Activated CD4-positive, alpha-beta T cell treated with anti-CD3 and anti-CD28 coated beads, Interleukin-2, amount 50 U/mL, for 48 hours (primary cell): ENCODE data around the gene DVL3.
"Not testable (repeated sequence)": the region's sequence is repeated elsewhere in the genome, so short reads cannot be mapped to it uniquely, and the experiment has no call there.

Experiments
- DNase-seq, 2 experiments: peaks; one replicate each; pipeline ENCODE4 v3.0.0-alpha.2; 2020

DVL3 gene

DNA sequence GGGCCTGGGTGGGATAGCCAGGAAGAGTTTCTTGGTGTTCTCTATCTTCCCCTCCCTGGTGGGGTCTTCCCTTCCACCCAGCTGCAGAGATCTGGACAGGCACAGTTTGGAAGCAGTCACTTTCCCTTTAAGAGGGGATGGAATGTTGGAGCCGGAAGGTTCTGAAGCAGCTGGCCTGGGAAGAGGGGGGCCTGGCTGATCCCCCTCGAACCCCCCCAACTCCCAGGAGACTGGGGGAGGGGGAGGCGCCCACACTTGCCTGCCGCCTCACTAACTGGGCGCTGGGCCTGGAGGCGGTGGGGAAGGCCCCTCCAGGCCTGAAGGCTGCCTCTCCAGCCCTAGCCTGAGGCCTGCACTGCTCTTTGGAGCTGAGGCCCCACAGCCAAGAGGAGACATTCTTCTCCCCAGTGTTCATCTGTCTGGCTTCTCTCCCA, 1.4 kb downstream of the DVL3 start:
- DNase-seq, result no peak

DNA sequence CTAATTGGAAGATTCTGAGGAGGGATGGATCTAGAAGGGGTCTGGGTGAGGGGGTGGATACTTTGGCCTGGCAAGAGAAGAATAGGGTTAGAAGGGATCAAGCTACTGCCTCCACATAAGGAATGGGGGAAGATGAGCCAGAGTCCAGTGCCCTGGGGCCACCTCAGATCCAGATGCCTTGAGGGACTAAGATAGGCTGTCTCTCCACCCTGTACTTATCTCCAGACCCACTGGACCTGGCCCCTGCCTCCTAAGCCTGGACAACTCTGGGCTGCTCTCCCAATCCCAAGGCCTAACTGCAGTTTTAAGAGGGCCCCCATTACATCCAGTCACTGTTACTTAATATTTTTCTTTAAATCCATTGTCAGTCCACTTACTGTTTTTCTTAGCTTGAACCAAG, 2.0 kb downstream of the DVL3 start:
- DNase-seq, result no peak

DNA sequence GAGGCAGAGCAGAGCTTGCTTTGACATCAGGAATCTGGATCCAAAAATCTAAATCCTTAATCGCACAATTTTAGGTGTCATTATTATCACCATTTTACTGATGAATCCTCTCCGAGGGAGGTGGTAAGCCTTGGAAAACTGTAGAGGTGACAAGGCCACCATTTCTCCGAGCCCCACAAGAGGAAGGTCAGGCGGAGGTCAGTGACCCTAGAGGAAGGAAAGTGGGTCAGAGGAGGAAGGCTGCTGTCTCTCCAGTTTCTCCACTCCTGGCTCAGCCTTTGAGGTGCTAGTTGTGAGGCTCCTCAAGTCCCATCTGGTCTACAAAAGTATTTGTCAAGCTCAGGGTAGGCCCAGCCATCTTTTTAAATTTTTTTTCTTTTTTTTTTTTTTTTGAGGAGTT, 3.2 kb downstream of the DVL3 start:
- no peak for DNase-seq

DNA sequence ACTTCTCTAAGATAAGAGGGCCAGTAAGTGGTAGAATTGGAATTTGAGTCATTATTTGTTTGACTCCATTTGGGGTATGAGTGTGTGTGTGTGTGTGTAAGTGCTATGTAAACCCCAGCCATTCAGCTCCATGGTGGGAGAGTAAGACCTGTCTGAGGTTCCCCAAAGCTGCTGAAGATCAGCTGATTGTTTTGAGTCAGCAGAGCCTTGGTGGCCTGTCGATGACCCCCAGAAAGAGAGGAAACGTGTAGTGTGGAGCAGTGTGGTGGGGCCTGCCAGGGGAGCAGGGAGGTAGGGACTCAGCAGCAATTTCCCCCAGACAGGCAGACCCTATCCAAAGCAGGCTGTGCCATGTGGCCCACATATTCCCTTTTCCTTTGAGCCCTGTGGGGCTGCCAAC, 5.3 kb downstream of the DVL3 start:
- no peak for DNase-seq

DNA sequence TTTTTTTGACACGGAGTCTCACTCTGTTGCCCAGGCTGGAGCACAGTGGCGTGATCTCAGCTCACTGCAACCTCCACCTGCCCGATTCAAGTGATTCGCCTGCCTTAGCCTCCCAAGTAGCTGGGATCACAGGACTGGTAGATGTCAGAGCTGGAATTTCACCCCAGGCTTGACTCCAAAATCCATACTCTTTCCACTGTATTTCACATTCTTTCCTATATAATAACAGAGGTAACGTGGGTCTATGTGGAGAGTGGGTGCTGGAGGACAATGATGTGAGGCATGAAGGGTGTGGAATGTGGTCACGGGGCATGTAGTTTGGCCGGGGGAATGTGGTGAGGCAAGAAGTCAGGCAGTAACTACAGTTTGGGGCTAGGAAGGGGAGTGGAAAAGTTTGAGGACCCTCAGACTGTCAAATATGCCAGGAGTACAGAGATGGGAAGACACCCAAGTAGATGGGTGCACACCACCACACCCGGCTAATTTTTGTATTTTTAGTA, 7.4 kb downstream of the DVL3 start:
- not testable (repeated sequence) for DNase-seq

DNA sequence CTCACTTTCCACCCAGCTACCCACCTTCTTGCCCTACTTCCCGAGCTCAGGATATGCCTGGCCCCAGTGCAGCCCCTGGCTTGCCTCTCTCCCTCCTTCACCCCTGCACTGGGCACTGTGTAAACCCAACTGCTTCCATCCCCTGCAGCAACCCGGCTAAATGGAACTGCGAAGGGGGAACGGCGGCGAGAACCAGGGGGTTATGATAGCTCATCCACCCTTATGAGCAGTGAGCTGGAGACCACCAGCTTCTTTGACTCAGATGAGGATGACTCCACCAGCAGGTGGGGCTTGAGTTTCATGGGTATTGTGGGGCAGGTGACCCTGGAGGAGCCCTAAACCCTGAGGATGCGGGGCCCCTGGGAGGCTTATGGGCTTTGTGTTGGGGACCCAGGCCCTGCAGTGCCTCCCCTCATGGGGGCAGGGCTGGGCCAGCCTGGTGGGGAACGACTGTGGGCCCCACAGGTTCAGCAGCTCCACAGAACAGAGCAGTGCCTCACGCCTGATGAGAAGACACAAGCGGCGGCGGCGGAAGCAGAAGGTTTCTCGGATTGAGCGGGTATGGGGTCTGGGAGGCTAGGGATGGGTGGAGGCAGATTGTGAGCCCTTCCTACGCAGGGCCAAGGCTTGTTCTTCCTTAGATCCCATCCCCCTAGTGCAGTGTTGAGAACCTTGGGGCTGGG, 9.6 kb downstream of the DVL3 start:
- DNase-seq, result no peak

DNA sequence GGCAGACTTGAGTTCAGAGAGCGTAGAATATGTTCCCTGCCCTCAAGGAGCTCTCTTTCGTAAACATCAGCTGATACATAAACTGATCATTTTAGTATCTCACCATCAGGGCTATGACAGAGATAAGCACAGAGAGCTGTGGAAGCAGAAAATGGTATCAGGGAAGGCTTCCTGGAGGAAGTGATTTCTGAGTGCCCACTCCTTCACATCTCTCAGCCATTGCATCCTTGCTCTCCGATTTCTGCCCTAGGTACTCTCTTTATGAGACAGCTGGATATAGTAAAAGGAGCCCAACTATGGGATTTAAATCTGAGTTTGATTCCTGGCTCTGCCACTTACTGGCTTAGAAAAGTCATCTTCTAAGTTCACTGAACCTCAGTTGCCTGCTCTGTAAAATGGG, 10.4 kb downstream of the DVL3 start:
- no peak for DNase-seq

DNA sequence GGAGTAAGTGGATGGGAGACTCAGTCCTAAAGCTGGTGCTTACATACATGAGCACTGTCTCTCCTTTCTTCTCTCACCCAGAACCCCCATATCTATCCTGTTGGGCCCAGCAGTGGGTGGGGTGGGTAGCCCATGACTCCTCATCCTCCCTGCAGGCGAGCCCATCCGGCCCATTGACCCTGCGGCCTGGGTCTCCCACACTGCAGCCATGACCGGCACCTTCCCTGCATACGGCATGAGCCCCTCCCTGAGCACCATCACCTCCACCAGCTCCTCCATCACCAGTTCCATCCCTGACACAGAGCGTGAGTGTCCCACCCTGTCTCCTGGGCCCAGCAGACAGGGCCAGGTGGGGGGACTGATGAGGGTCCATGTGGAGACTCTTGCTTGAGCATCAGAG, 11.5 kb downstream of the DVL3 start:
- no peak for DNase-seq

DNA sequence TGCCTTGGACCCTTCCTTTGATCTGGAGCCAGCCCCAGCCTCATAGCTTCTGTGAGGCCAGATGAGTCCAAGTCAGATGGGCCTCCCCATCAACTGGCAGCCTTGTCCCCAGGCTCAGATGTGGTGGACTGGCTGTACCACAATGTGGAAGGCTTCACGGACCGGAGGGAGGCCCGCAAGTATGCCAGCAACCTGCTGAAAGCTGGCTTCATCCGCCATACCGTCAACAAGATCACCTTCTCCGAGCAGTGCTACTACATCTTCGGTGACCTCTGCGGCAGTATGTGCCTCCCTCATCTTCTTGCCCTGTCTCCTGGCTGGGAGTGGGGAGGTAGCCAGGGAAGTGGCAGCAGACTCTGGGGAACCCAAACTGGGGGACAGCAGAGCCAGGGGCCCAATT, 12.6 kb downstream of the DVL3 start:
- DNase-seq, result no peak

DNA sequence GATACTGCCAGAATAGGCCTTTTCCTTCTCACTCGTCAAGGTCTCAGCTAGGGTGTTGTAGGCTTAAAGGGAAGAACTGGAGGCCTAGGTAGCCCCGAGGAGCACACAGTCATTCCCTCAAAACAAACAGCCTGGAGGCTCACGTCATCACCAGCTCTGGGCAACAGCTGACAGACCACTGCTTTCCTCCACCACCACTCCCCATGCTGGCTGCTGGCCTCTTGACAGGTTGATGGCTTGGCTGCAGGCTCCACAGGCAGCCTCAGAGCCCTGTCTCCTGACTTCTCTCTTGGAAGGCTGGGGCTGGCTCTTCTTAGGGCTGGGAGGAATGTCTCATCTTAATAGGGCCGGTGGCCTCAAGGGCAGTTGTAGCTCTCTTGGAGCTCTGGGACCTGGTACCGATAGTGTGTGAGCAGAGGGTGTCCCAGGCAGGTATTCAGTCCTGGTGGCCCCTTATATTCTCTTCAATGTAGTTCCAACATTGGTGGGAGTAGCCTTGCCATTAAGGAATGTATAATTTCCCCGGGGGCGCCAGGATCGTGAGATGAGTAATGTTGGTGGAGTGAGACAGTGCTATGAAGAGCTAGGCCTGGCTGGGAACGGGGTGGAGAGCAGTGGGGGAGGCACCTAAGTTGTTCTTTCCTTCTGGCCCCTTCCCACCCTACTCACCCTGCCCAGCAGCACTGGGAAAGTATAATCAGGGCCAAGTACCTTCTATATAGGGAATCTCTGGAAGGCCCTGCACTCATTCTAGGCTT, 13.4 kb downstream of the DVL3 start:
- DNase-seq, result no peak

DNA sequence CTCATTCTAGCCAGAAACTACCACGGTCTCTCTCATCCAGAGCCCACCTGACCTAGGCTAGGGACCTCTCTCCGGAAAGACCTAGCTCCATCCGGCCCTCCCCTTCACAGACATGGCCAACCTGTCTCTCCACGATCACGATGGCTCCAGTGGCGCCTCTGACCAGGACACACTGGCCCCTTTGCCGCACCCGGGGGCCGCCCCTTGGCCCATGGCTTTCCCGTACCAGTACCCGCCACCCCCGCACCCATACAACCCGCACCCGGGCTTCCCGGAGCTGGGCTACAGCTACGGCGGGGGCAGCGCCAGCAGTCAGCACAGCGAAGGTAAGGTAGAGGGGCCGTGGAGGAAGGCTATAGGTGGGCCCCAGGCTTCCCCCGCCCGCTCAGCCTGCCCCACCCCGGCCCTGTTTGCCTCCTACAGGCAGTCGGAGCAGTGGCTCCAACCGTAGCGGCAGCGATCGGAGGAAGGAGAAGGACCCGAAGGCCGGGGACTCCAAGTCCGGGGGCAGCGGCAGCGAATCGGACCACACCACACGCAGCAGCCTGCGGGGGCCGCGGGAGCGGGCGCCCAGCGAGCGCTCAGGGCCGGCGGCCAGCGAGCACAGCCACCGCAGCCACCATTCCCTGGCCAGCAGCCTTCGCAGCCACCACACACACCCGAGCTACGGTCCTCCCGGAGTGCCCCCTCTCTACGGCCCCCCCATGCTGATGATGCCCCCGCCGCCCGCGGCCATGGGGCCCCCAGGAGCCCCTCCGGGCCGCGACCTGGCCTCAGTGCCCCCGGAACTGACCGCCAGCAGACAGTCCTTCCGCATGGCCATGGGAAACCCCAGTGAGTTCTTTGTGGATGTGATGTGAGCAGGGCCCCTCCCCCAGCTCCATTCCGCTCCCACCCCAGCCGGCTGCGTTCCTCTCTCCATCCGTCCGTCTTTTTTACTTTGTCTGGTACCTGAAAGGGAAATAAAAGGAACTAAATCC, 15.0 kb downstream of the DVL3 start:
- DNase-seq, result no peak

DNA sequence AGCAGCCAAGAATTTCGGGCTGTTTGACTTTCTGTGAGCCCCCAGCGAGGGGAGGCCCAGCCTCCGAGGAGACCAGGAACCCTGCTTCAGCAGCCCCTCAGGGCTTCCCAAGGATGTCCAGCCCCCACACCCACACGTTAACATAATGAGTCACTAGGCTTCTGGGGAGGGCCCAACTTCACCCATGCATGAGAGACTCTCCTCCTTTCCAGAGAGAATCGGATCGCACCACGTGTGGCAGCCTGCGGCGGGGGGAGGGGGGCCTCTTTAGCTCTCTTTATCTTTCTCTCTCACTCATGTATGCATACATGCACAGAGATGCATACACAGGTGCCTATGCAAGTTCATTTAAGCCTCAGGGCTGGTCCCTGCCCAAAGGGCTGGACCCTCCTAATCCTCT, 16.4 kb downstream of the DVL3 start:
- no peak for DNase-seq

DNA sequence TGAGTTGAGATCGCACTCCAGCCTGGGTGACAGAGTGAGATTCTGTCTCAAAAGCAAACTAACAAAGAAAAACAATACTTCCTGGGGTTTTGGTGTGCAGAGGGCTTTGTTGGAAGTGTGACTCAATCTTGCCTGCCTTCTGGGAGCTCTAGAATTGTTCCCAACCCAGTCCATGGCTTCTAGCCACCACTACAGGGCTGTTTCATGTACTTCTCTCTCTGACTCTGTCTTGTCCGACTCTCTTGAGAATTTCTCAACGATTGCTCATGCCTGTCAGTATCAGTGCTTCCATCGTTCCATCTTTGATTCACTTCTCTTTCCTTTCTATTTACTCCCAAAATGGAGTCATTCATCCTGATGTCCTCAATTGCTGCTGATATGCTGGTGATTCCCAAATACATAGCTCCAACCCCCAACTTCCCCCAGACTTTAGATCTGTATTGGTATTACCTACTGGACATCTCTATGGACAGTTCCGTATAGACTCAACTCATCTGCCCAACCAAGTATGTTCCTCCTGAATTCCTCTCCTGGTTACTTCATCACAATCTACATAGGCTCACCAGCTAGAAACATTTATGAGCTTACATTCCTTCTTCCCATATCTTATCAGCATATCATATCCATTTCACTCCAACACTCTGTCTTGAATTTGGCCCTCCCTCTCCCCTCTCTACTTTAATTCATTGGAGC, 17.6 kb downstream of the DVL3 start:
- no peak for DNase-seq

DNA sequence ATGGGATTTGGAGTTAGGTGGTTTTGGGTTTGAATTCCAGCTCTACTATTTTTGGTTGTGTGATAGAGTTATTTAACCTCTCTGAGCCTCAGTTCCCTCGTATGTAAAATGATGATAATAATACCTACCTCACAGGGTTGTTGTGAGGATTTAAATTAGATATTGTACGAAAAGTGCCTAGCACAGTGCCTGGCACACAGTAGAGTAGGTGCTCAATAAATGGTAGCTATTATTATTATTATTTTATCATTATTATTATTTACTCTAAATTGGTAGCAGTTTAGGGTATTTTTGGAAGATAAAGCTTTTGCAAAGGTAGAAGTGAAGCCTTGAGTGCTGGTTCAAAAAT, 18.2 kb downstream of the DVL3 start:
- no peak for DNase-seq

DNA sequence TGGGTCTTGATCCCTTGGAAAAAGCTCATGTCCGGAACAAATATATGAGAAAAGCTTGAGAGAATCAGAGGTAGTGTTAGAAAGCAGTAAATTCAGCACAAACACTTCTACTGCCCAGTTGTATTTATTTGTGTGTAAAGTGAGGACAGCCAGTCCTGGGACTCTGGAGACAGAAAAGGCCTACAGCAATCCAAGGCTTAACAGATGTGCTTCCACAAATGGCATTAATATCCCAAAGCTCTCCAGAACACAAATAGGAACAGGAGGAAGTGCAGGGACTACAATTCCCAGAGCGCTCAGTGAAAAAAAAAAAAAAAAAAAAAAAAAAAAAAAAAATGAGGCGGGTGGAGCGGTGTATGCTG, 19.1 kb downstream of the DVL3 start:
- DNase-seq, result no peak

DNA sequence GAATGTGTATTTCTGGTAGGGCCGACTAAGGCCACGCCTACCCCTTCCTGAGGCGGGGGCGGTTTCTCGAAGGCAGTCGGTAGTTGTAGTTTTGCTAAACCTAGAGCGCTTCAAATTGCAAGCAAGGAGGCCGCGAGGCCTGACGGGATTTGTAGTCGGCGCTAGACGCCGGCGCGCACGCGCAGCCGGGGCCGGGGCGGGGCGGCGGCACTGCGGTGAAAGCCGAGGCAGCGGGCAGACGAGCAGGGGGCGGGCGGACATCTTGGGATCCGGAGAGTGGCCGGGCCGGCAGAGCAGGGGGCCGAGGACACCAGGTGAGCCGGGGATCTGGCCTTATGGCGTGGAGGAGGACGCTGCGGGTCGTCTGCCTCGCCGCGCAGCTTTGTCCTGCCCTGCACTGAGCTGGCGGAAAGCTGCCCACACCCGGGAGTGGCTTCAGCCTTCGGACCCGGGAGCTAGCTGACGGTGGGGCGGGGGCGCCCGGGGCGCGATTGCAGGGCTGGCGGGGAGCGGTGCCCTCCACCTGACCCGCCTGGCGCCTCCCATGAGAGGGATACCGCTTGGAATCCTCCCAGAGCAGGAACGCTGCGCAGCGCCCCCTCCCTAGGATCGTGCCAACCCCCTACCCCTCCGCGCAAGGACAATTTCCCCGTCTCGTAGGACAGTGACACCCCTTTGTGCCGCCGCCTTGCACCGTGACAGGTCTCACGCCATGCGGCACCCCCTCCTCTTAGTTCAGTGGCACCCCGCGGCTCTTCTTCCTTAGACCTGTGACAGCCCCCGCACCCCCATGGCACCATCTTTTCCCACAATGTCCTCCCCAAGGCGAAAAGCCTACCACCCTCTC, 19.7 kb downstream of the DVL3 start, which contains the start of gene AP2M1:
AP2M1 (plus strand) TSS at position 210 of the 847 bp plus-strand sequence. CDS start 2,139 bp downstream, outside the sequence.
- DNase-seq, result peak; percentile 96 to 97

DNA sequence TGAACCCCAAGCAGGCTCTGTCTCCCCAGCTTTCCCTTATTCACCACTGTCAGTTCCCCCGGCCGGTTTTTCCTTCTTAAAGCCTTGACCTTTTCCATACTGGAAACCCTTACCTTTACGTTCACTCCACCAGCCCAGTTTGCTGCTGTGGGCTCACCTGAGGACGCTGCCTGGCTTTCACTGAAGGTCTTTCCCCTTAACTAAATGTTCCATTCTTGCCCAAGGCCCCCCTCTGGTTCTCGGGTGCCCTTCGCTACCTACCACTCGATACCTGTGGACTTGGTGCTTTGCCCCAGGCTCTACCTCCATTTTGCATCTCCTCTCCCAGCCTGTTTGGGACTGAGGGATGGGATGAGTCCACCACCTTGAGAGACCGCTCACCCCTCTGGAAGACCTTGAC, 20.3 kb downstream of the DVL3 start:
- peak in 1 of 2 experiments; percentile 11 for DNase-seq

DNA sequence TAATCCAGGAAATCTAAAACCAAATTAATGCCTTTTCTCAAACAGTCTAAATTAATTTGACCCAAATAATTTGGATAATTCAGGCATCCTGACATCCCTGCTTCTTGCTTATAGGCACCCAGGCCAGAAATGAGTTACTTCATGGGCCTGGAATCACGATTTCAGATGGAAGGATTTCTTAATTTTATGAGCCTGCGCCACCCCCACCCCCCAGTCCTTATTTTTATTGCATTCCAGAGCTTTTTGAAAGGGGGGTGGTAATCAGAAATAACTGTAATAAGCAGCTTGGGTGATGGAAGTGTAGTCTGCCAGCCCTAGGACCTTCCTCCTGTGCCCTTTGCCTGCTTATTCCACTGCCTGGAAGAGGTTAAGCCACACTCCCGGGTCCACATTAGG, 20.8 kb downstream of the DVL3 start:
- DNase-seq, result no peak

DNA sequence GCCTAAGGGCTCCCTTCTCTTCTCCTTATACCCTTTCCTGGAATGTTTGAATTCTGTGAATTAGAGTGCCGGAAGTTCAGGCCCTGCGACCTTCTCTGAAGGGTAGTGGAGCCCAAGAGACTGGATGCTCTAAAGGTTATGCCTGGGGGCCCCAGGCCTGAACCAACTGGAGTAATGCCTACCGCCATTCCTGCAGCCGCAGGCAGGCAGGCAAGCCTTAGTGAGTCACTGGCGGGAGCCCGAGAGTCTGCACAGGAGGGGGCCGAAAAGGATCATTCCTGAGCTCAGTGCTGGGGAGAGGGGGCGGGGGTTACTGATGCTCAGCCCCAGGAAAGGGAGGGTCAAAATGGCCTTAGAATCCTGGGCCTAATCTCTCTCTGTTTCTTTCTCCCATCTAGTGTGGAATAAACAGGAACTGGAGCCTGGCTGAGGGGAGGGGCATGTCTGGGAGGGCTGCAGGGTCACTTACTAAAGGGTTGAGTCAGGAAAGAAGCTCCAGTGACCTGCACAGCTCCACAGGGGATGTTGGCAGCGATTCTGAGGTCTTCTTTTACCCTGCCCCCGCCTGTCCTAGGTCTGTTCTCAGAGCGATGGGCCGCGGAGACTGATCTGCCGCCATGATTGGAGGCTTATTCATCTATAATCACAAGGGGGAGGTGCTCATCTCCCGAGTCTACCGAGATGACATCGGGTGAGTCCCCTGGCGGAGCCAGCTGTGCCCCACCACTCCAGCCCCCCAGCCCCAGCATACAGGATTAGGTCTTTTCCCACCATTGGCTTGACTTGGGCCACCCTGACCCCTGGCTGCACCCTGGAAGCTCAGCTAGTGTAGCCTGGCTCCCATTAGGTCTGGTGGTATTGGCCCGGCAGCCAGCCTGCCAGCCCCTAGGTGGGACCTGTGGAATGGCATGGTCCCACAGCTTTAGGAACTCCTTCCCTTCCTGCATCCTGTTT, 21.5 kb downstream of the DVL3 start:
- no peak for DNase-seq

DNA sequence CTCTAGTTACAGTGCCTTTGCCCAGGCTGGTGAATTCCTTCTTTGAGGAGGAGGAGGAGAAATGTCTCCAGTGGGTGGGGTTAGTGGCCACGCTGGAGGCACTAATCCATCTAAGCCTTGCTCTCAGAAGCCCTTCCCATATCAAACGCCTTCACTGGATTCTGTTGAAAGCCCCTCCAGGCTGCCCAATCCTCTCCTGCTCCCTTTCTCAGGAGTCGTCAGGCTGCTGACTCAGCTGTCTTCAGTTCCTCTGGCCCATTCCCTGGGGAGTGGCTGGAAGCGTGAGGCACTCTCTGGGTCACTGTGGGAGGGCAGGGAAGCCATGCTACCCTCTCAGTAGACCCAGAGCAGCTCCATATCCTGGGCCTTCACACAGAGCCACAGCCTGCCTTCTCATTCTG, 22.2 kb downstream of the DVL3 start:
- no peak for DNase-seq
